GM12891 (cell line): ENCODE measurements around the gene ENOSF1.

ENCODE experiments used
- PAX5 ChIP-seq: IDR thresholded peaks from 2 replicates; pipeline ENCODE4 v1.6.1; 2011; ENCODE audit warnings: low read length, moderate library complexity, mild to moderate bottlenecking; ENCODE audit not compliant: insufficient read depth, severe bottlenecking
- POLR2A ChIP-seq: IDR thresholded peaks from 2 replicates; pipeline ENCODE4 v1.6.1; 2011; ENCODE audit warnings: low read depth, low read length, control low read depth
- POLR2AphosphoS5 ChIP-seq: IDR thresholded peaks from 2 replicates; pipeline ENCODE4 v1.6.1; 2011; ENCODE audit warnings: low read depth, low read length, control low read depth
- POU2F2 ChIP-seq: IDR thresholded peaks from 2 replicates; pipeline ENCODE4 v1.6.1; 2011; ENCODE audit warnings: low read depth, mild to moderate bottlenecking, control low read depth, low read length, moderate library complexity
- SPI1 ChIP-seq: IDR thresholded peaks from 2 replicates; pipeline ENCODE4 v1.6.1; 2011; ENCODE audit warnings: low read depth, low read length, control low read depth
- TAF1 ChIP-seq: IDR thresholded peaks from 2 replicates; pipeline ENCODE4 v1.6.1; 2011; ENCODE audit warnings: low read depth, low read length, control low read depth

DNA sequence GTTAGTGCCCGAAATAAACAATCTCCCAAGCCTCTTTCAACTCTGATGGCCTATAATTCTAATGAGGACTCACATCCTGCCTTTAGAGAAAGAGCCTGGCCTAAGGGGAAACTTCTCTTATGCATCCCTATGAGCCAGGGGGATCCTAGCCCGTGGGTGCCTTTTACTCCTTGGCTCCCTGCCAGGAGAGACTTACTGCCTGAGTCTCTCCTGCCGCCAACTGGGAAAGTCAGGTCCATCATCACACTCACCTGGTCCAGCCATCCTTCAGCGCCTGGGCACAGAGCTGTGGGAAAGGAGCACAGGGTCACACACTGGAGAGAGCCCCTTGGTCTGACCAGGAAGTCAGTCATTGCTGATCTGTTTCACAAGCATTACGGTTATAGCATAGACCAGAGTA lies 24.1 kb downstream of the ENOSF1 start:
- TF ChIP-seq POLR2AphosphoS5 = no peak
- TF ChIP-seq POLR2A = no peak
- TF ChIP-seq TAF1 = no peak
- no peak for TF ChIP-seq SPI1
- no peak for TF ChIP-seq POU2F2
- TF ChIP-seq PAX5 = no peak
